Sigmoid colon (tissue), 4 donors: Measurements from ENCODE around the gene PDS5B.

Experiments used
- EP300 ChIP-seq, 4 donors: sonication (generic); formaldehyde crosslinking; IDR thresholded peaks; one replicate each; pipeline ENCODE4 v1.6.1; 2017; ENCODE audit warnings: antibody characterized with exemption in 4 of 4
- POLR2A ChIP-seq, 2 donors: fragments of 450-650 bp; IDR thresholded peaks; one replicate each; pipeline ENCODE4 v1.6.1; 2016; ENCODE audit warnings: antibody characterized with exemption in 2 of 2, mild to moderate bottlenecking in 2 of 2, moderate library complexity in 2 of 2
- TF ChIP-seq, protein P1 (sequence below), 4 experiments: fragments of 450-650 bp in 3 of 4; fragments of 200-600 bp in 1 of 4; IDR thresholded peaks; one replicate each; pipeline ENCODE4 v1.5.1; 2016 to 2019; ENCODE audit warnings: antibody characterized with exemption in 4 of 4, mild to moderate bottlenecking in 3 of 4, moderate library complexity in 2 of 4

DNA sequence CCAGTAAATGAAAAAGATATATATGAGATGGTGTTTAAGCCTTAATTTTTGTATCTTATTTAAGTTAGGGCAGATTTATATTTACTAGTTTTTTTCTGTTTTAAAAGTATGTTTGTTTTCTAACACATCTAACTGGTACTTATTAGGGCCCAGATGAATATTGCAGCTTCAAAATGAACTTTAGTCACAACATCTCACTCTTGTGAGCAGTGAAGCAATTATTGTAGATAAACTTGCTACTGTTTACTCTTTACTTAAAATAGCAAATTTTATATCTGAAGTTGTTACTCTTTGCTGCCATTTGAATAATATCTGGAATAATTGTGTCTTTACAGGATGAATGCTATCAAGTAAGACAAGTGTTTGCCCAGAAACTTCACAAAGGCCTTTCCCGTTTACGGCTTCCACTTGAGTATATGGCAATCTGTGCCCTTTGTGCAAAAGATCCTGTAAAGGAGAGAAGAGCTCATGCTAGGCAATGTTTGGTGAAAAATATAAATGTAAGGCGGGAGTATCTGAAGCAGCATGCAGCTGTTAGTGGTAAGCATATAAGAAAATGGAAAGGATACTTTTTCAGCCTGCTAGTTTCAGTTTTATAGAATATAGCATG, 166.8 kb downstream of the PDS5B start:
- TF ChIP-seq POLR2A (IDR thresholded peaks at IDR 0.05) = no peak
- TF ChIP-seq EP300 (IDR thresholded peaks at IDR 0.05) = no peak
- TF ChIP-seq, protein P1, sequence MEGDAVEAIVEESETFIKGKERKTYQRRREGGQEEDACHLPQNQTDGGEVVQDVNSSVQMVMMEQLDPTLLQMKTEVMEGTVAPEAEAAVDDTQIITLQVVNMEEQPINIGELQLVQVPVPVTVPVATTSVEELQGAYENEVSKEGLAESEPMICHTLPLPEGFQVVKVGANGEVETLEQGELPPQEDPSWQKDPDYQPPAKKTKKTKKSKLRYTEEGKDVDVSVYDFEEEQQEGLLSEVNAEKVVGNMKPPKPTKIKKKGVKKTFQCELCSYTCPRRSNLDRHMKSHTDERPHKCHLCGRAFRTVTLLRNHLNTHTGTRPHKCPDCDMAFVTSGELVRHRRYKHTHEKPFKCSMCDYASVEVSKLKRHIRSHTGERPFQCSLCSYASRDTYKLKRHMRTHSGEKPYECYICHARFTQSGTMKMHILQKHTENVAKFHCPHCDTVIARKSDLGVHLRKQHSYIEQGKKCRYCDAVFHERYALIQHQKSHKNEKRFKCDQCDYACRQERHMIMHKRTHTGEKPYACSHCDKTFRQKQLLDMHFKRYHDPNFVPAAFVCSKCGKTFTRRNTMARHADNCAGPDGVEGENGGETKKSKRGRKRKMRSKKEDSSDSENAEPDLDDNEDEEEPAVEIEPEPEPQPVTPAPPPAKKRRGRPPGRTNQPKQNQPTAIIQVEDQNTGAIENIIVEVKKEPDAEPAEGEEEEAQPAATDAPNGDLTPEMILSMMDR (IDR thresholded peaks at IDR 0.05) = no peak
